A549 treated with AZD9567 at 1 μM for 4 hours (cell line): Measurements from ENCODE around the gene GNLY. TPM values are rescaled to one million over a fixed set of nuclear protein-coding genes. Genes with fewer than 3 reads are reported as not detected.

Experiments used
- total RNA-seq: library from RNA; stranded (reverse); fragments of 200-300 nt; extraction: Qiagen RNA extraction; gene quantifications from 5 replicates; pipeline ENCODE4 v1.2.3, GENCODE V29; 2022; ENCODE audit not compliant: insufficient read depth

Gene GNLY
- total RNA-seq = 0.13 to 0.17 TPM (median 0.14 TPM) in 3 of 5 replicates, not detected in the others

DNA sequence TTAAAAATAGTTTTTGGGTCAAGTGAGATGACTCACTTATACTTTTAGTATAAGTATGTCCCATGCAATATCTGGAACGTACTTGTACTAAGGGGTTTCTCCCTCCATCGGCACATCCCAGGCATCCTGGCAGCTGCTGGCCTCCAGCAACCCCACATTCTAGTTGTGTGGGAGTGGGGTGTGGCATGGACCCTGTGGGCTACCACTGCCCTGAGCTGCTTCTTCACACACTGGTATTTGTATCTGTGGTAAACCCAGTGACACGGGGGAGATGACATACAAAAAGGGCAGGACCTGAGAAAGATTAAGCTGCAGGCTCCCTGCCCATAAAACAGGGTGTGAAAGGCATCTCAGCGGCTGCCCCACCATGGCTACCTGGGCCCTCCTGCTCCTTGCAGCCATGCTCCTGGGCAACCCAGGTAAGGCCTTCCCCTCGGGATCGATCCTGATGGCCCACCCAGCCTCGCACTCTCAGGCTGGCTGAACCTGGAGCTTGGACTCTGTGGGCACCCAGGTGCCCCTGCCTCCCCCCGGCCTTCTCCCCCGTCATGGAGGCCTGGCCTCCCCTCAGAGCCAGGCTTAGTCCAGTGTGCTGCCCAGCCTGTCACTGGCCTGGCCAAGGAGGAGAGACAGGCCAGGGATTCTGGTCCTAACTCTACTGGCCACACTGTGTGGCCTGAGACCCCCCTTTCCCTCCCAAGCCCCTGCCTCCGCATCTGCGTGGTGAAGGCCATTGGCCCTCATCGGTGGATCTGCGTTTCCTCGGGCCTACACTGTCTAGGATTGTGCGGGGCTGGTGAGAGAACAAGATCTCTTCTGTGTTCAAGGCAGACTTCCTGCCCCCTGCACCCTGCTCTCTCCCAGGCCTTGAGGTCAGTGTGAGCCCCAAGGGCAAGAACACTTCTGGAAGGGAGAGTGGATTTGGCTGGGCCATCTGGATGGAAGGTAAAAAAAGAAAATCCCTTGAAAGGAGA is at the start of gene GNLY:
TSS of gene GNLY (plus strand) at position 307 of the 974 bp plus-strand sequence. CDS start at position 368, 61 bp downstream.

DNA sequence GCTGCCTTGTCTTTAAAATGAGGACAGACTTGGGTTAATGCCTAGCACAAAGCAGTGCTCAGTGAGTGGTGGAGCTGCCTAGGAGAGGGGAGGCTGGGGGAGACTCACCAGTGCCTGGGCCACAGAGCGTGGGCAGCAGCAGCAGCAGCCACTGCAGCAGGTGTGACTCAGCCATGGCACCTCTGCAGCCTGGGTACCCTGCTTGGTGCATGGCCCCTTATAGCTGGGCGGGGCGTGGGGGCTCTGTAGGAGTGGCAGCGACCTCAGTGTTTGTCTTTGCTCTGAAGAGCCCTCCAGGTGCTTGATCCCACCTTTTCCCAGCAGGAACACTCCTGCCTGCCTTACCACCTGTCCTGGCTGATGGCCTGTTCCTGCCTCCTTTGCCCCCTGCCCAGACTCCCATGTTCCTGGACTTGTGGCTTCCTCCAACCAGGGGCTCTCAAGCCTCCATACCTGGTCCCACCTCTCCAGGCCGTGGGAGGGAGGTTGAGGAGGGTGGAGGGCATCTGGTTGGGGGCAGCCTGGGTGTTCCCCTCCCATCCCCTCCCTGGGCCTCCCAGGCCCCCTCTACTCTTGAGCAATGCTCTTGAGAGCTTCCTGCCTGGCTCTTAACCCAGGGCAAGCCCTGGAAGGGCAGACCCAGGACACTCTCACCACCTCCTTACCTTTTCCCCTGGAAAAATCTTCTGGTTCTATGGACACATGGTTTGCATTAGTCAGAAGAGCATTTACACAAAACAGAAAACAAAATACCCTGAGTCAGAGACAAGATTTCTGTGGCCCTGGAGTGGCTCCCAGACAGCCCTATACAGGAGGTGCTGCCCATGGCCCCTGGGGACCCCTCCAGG is 25.9 kb upstream of the GNLY start, which contains the start of gene SFTPB:
TSS of gene SFTPB (minus strand) at position 191 of the 848 bp plus-strand sequence. CDS start at position 175, 16 bp downstream.

Other genes starting within 250 kb of the GNLY start
- 546 to 642 TPM (median 577 TPM) in 5 replicates for gene MAT2A, start 155.2 kb upstream of the GNLY start, total RNA-seq
- gene GGCX, start 132.9 kb upstream of the GNLY start, total RNA-seq = 37.0 to 44.7 TPM (median 43.0 TPM) in 5 replicates
- gene VAMP8, start 116.8 kb upstream of the GNLY start, total RNA-seq = 13.3 to 18.8 TPM (median 17.4 TPM) in 5 replicates
- gene VAMP5, start 109.9 kb upstream of the GNLY start, total RNA-seq = 0.22 to 0.26 TPM in 2 of 5 replicates, not detected in the others
- 195 to 199 TPM (median 198 TPM) in 5 replicates for gene RNF181, start 98.6 kb upstream of the GNLY start, total RNA-seq
- 11.9 to 18.9 TPM (median 15.7 TPM) in 5 replicates for gene TMEM150A, start 91.7 kb upstream of the GNLY start, total RNA-seq
- 23.8 to 36.4 TPM (median 26.7 TPM) in 5 replicates for gene C2orf68, start 82.3 kb upstream of the GNLY start, total RNA-seq
- gene USP39, start 78.2 kb upstream of the GNLY start, total RNA-seq = 71.5 to 75.1 TPM (median 72.0 TPM) in 5 replicates
- 0.11 to 0.23 TPM (median 0.16 TPM) in 4 of 5 replicates, not detected in the other for gene SFTPB, start 26.2 kb upstream of the GNLY start, total RNA-seq
- 12.5 to 15.9 TPM (median 14.4 TPM) in 5 replicates for gene ATOH8, start 59.6 kb downstream of the GNLY start, total RNA-seq
- gene ST3GAL5, start 194.6 kb downstream of the GNLY start, total RNA-seq = 20.9 to 33.3 TPM (median 24.9 TPM) in 5 replicates